Thyroid gland (tissue), 4 donors: ENCODE measurements around the gene EGFR.

Source experiments
- POLR2A ChIP-seq, 2 donors: fragments of 450-650 bp; IDR thresholded peaks; one replicate each; pipeline ENCODE4 v1.6.1; 2017; ENCODE audit warnings: antibody characterized with exemption in 2 of 2, mild to moderate bottlenecking in 2 of 2, moderate library complexity in 1 of 2
- TF ChIP-seq, protein P1 (sequence below), 6 experiments: fragments of 200-600 bp in 3 of 6; fragments of 450-650 bp in 3 of 6; sonication (generic) in 3 of 6; IDR thresholded peaks; one replicate each; pipeline ENCODE4 v1.5.1; 2016 to 2019; ENCODE audit warnings: antibody characterized with exemption in 6 of 6, mild to moderate bottlenecking in 2 of 6, inconsistent platforms in 1 of 6, moderate library complexity in 1 of 6

GRCh38 chr7:55048221-55048859 lies 29.5 kb downstream of the EGFR start:
- TF ChIP-seq, protein P1, sequence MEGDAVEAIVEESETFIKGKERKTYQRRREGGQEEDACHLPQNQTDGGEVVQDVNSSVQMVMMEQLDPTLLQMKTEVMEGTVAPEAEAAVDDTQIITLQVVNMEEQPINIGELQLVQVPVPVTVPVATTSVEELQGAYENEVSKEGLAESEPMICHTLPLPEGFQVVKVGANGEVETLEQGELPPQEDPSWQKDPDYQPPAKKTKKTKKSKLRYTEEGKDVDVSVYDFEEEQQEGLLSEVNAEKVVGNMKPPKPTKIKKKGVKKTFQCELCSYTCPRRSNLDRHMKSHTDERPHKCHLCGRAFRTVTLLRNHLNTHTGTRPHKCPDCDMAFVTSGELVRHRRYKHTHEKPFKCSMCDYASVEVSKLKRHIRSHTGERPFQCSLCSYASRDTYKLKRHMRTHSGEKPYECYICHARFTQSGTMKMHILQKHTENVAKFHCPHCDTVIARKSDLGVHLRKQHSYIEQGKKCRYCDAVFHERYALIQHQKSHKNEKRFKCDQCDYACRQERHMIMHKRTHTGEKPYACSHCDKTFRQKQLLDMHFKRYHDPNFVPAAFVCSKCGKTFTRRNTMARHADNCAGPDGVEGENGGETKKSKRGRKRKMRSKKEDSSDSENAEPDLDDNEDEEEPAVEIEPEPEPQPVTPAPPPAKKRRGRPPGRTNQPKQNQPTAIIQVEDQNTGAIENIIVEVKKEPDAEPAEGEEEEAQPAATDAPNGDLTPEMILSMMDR (IDR thresholded peaks at IDR 0.05): no peak
- no peak for TF ChIP-seq POLR2A (IDR thresholded peaks at IDR 0.05)
